Activated CD4-positive, alpha-beta T cell treated with anti-CD3 and anti-CD28 coated beads for 36 hours (primary cell): Measurements from ENCODE around the gene TBCCD1. TPM values are rescaled to one million over a fixed set of nuclear protein-coding genes. Genes with fewer than 3 reads are reported as not detected.
"Not testable (repeated sequence)": the region's sequence is repeated elsewhere in the genome, so short reads cannot be mapped to it uniquely, and the experiment has no call there.

Experiments
- ATAC-seq: fragments of 200-7000 bp; cut with Tn5 transposase; one replicate; pipeline ENCODE4 v1.10.0; 2021; ENCODE audit warnings: mild to moderate bottlenecking, moderate library complexity
- CTCF ChIA-PET: fragments of 350-600 bp; sonication (Branson Sonifier 250); formaldehyde crosslinking; loops from one replicate; lab custom pipeline; 2021; ENCODE audit warnings: antibody characterized with exemption; lab: Charles Lee
- POLR2A ChIA-PET: fragments of 350-600 bp; sonication (Branson Sonifier 250); formaldehyde crosslinking; loops from one replicate; lab custom pipeline; 2021; ENCODE audit warnings: antibody characterized with exemption, inconsistent platforms; lab: Charles Lee
- DNase-seq: peaks from one replicate; pipeline ENCODE4 v3.0.0-alpha.2; 2020
- H3K27ac Mint-ChIP-seq: one replicate; pipeline ENCODE4 v1.8.0; 2021; ENCODE audit warnings: mixed read lengths
- H3K27me3 Mint-ChIP-seq: one replicate; pipeline ENCODE4 v1.8.0; 2021; ENCODE audit warnings: mixed read lengths
- H3K36me3 Mint-ChIP-seq: one replicate; pipeline ENCODE4 v1.8.0; 2021; ENCODE audit warnings: low read depth, mixed read lengths
- H3K4me1 Mint-ChIP-seq: one replicate; pipeline ENCODE4 v1.8.0; 2021; ENCODE audit warnings: mixed read lengths
- H3K4me3 Mint-ChIP-seq: one replicate; pipeline ENCODE4 v1.8.0; 2021; ENCODE audit warnings: mild to moderate bottlenecking, moderate library complexity, mixed read lengths
- H3K9me3 Mint-ChIP-seq: one replicate; pipeline ENCODE4 v1.8.0; 2021; ENCODE audit warnings: low read depth, mixed read lengths
- intact Hi-C, 2 experiments: fragments of 100-400 bp; cut with DNase I in 1 of 2; cut with micrococcal nuclease in 1 of 2; formaldehyde crosslinking; loops; one replicate each; pipeline versions ENCODE4 v1.14.2 to v1.15.1; 2022 to 2024; cut with DNase I, micrococcal nuclease
- total RNA-seq, 2 experiments: library from RNA; stranded (reverse); gene quantifications; one replicate each; pipeline ENCODE4 v1.2.3, GENCODE V29; 2021

TBCCD1 gene
- total RNA-seq, 2 experiments from 2014 or later = 10.5 to 11.4 TPM

- ChIA-PET CTCF (interaction anchor here (1.3 to 4.6 kb wide), 3 partner anchors 11 to 34 kb away, joined by 5 to 21 read pairs (median 16); partner anchors contain the start of gene AHSG), POLR2A (no interaction called here)
- DNase-seq (no peak), ATAC-seq (no peak)
- H3K4me1 Mint-ChIP-seq = no peaks in the 10 kb centered on the region
- no peaks in the 10 kb centered on the region for H3K9me3 Mint-ChIP-seq
- no peak overlapping the region for H3K27ac Mint-ChIP-seq
- no peak overlapping the region for H3K4me3 Mint-ChIP-seq
- H3K36me3 Mint-ChIP-seq = peaks cover 40% of the 10 kb centered on the region
- intact Hi-C loops = no loop called here
- no peaks in the 10 kb centered on the region for H3K27me3 Mint-ChIP-seq
Measured at GRCh38 chr3:186582541-186582940, 15.4 kb upstream of the TBCCD1 start.

GRCh38 chr3:186580785-186581184 lies 13.6 kb upstream of the TBCCD1 start:
- Mint-ChIP-seq H3K27ac (no peak overlapping the region), H3K9me3 (no peaks in the 10 kb centered on the region), H3K4me3 (no peak overlapping the region), H3K4me1 (peaks cover 2% of the 10 kb centered on the region), H3K36me3 (peaks cover 45% of the 10 kb centered on the region), H3K27me3 (no peaks in the 10 kb centered on the region)
- ChIA-PET CTCF (interaction anchor here (0.7 to 1.5 kb wide), 4 partner anchors 9 to 637 kb away, joined by 4 to 5 read pairs (median 4); no protein-coding TSS in a partner anchor), POLR2A (no interaction called here)
- intact Hi-C loops = no loop called here
- DNase-seq (no peak), ATAC-seq (no peak)

- H3K36me3 Mint-ChIP-seq = peaks cover 43% of the 10 kb centered on the region
- H3K4me3 Mint-ChIP-seq = no peak overlapping the region
- intact Hi-C loops = no loop called here
- no peaks in the 10 kb centered on the region for H3K27me3 Mint-ChIP-seq
- ChIA-PET CTCF (interaction anchor here (0.6 to 1.0 kb wide), 3 partner anchors 9 to 40 kb away, joined by 3 read pairs; no protein-coding TSS in a partner anchor), POLR2A (interaction anchor here (0.6 kb wide), 1 partner anchor 46 kb away, joined by 3 read pairs; no protein-coding TSS in a partner anchor)
- H3K4me1 Mint-ChIP-seq = peaks cover 16% of the 10 kb centered on the region
- ATAC-seq = no peak
- no peak for DNase-seq
- no peaks in the 10 kb centered on the region for H3K9me3 Mint-ChIP-seq
- no peak overlapping the region for H3K27ac Mint-ChIP-seq
Measured at GRCh38 chr3:186577521-186577920, 10.4 kb upstream of the TBCCD1 start.

GRCh38 chr3:186571644-186572013 lies 4.5 kb upstream of the TBCCD1 start:
- peaks cover 33% of the 10 kb centered on the region for H3K36me3 Mint-ChIP-seq
- peaks cover 43% of the 10 kb centered on the region for H3K4me1 Mint-ChIP-seq
- ChIA-PET POLR2A (interaction anchor here (0.5 to 2.1 kb wide), 3 partner anchors 12 to 329 kb away, joined by 3 to 36 read pairs (median 3); partner anchors contain the start of gene EIF4A2), CTCF (interaction anchor here (0.7 to 2.4 kb wide), 5 partner anchors 9 to 45 kb away, joined by 3 to 9 read pairs (median 3); no protein-coding TSS in a partner anchor)
- DNase-seq = no peak
- no peak for ATAC-seq
- no peaks in the 10 kb centered on the region for H3K9me3 Mint-ChIP-seq
- no peaks in the 10 kb centered on the region for H3K27me3 Mint-ChIP-seq
- H3K4me3 Mint-ChIP-seq = peak overlapping the region; percentile 93
- H3K27ac Mint-ChIP-seq = peak overlapping the region; percentile 87
- intact Hi-C loops = loop anchor here (2.0 to 5.0 kb wide), 7 partner anchors 211 to 633 kb away; partner anchors contain the start of genes EIF4A2 (in 1 of the 2), RFC4 (in 1 of the 2), RPL39L (in 1 of the 2) and ST6GAL1 (in 1 of the 2)

GRCh38 chr3:186570941-186571643 lies 4.0 kb upstream of the TBCCD1 start:
- H3K36me3 Mint-ChIP-seq = peaks cover 28% of the 10 kb centered on the region
- CTCF ChIA-PET = interaction anchor here (0.7 to 3.1 kb wide), 9 partner anchors 9 to 628 kb away, joined by 3 to 9 read pairs (median 5); no protein-coding TSS in a partner anchor

GRCh38 chr3:186570096-186570940 lies 3.2 kb upstream of the TBCCD1 start, which contains the start of gene DNAJB11:
TSS of gene DNAJB11 (plus strand) at chr3:186570720. CDS start at chr3:186570898, 178 bp downstream.
- peaks cover 20% of the 10 kb centered on the region for H3K36me3 Mint-ChIP-seq

More at GRCh38 chr3:186570941-186571643, 4.0 kb upstream of the TBCCD1 start:
- intact Hi-C loops = loop anchor here (1.0 to 5.0 kb wide), 12 partner anchors 43 to 985 kb away; partner anchors contain the start of genes EIF4A2 (in 2 of the 2), ETV5 (in 2 of the 2), RFC4 (in 2 of the 2) and RPL39L (in 1 of the 2)
- DNase-seq (peak; percentile 14), ATAC-seq (no peak)
- POLR2A ChIA-PET = interaction anchor here (0.5 to 2.1 kb wide), 12 partner anchors 13 to 639 kb away, joined by 3 to 36 read pairs (median 3); partner anchors contain the start of genes EIF4A2 and TRA2B
- Mint-ChIP-seq H3K9me3 (no peaks in the 10 kb centered on the region), H3K4me1 (peaks cover 44% of the 10 kb centered on the region), H3K4me3 (peak overlapping the region; percentile 93), H3K27me3 (no peaks in the 10 kb centered on the region), H3K27ac (peak overlapping the region; percentile 87)

GRCh38 chr3:186569779-186570095 lies 2.6 kb upstream of the TBCCD1 start:
- peaks cover 51% of the 10 kb centered on the region for H3K4me1 Mint-ChIP-seq
- POLR2A ChIA-PET = interaction anchor here (0.7 to 2.1 kb wide), 10 partner anchors 18 to 632 kb away, joined by 3 to 36 read pairs (median 3); partner anchors contain the start of genes EIF4A2 and TRA2B
- ATAC-seq (no peak), DNase-seq (no peak)
- H3K27me3 Mint-ChIP-seq = no peaks in the 10 kb centered on the region
- peak overlapping the region; percentile 93 for H3K4me3 Mint-ChIP-seq
- CTCF ChIA-PET = interaction anchor here (0.7 to 3.1 kb wide), 6 partner anchors 21 to 626 kb away, joined by 3 to 9 read pairs (median 4); no protein-coding TSS in a partner anchor
- H3K27ac Mint-ChIP-seq = peak overlapping the region; percentile 95
- H3K9me3 Mint-ChIP-seq = no peaks in the 10 kb centered on the region
- peaks cover 19% of the 10 kb centered on the region for H3K36me3 Mint-ChIP-seq
- intact Hi-C loops = loop anchor here (1.0 to 5.0 kb wide), 12 partner anchors 45 to 983 kb away; partner anchors contain the start of genes EIF4A2 (in 2 of the 2), ETV5 (in 2 of the 2), RFC4 (in 2 of the 2) and RPL39L (in 1 of the 2)

More at GRCh38 chr3:186570096-186570940, 3.2 kb upstream of the TBCCD1 start, which contains the start of gene DNAJB11:
- ChIA-PET CTCF (interaction anchor here (0.7 to 3.1 kb wide), 7 partner anchors 17 to 627 kb away, joined by 3 to 9 read pairs (median 4); no protein-coding TSS in a partner anchor), POLR2A (interaction anchor here (0.7 to 2.1 kb wide), 14 partner anchors 13 to 638 kb away, joined by 3 to 36 read pairs (median 3); partner anchors contain the start of genes EIF4A2 and TRA2B)
- Mint-ChIP-seq H3K4me1 (peaks cover 50% of the 10 kb centered on the region), H3K27ac (peak within 1 kb of the TSS; percentile 95), H3K9me3 (no peaks in the 10 kb centered on the region), H3K4me3 (peak within 1 kb of the TSS; percentile 93), H3K27me3 (no peaks in the 10 kb centered on the region)
- intact Hi-C loops = loop anchor here (1.0 to 5.0 kb wide), 12 partner anchors 44 to 984 kb away; partner anchors contain the start of genes EIF4A2 (in 2 of the 2), ETV5 (in 2 of the 2), RFC4 (in 2 of the 2) and RPL39L (in 1 of the 2)
- peak; percentile 100 for DNase-seq
- peak; percentile 92 for ATAC-seq

GRCh38 chr3:186569361-186569760 lies 2.2 kb upstream of the TBCCD1 start:
- H3K27me3 Mint-ChIP-seq = not testable (repeated sequence)
- peaks cover 51% of the 10 kb centered on the region for H3K4me1 Mint-ChIP-seq

GRCh38 chr3:186566772-186567071 lies 417 bp downstream of the TBCCD1 start:
- POLR2A ChIA-PET = interaction anchor here (1.1 kb wide), 1 partner anchor 847 kb away, joined by 4 read pairs; no protein-coding TSS in a partner anchor
- peak overlapping the region; percentile 91 for H3K27ac Mint-ChIP-seq
- DNase-seq (no peak), ATAC-seq (no peak)
- H3K36me3 Mint-ChIP-seq = peaks cover 23% of the 10 kb centered on the region
- H3K4me3 Mint-ChIP-seq = peak overlapping the region; percentile 93
- no peaks in the 10 kb centered on the region for H3K27me3 Mint-ChIP-seq
- no peaks in the 10 kb centered on the region for H3K9me3 Mint-ChIP-seq
- H3K4me1 Mint-ChIP-seq = peaks cover 53% of the 10 kb centered on the region
- CTCF ChIA-PET = interaction anchor here (0.7 to 2.6 kb wide), 5 partner anchors 9 to 584 kb away, joined by 3 to 13 read pairs (median 4); no protein-coding TSS in a partner anchor
- intact Hi-C loops = loop anchor here (1.0 to 2.0 kb wide), 4 partner anchors 26 to 628 kb away; partner anchors contain the start of genes ETV5 (in 2 of the 2) and TRA2B (in 1 of the 2)

More at GRCh38 chr3:186569361-186569760, 2.2 kb upstream of the TBCCD1 start:
- ChIA-PET POLR2A (interaction anchor here (0.6 to 1.3 kb wide), 6 partner anchors 35 to 460 kb away, joined by 3 to 6 read pairs (median 4); partner anchors contain the start of gene ETV5), CTCF (interaction anchor here (1.0 to 3.1 kb wide), 3 partner anchors 32 to 626 kb away, joined by 3 to 9 read pairs (median 4); no protein-coding TSS in a partner anchor)
- ATAC-seq, DNase-seq, H3K9me3 Mint-ChIP-seq, intact Hi-C loops: not testable (repeated sequence)
- H3K27ac Mint-ChIP-seq = peak overlapping the region; percentile 95
- H3K36me3 Mint-ChIP-seq = peaks cover 19% of the 10 kb centered on the region
- peak overlapping the region; percentile 93 for H3K4me3 Mint-ChIP-seq

- ChIA-PET POLR2A (no interaction called here), CTCF (interaction anchor here (1.0 kb wide), 1 partner anchor 581 kb away, joined by 3 read pairs; no protein-coding TSS in a partner anchor)
- Mint-ChIP-seq H3K36me3 (peaks cover 28% of the 10 kb centered on the region), H3K4me1 (peaks cover 58% of the 10 kb centered on the region), H3K4me3 (no peak overlapping the region), H3K27me3 (no peaks in the 10 kb centered on the region), H3K27ac (no peak overlapping the region), H3K9me3 (no peaks in the 10 kb centered on the region)
- ATAC-seq (no peak), DNase-seq (no peak)
- intact Hi-C loops = no loop called here
Measured at GRCh38 chr3:186564586-186564985, 2.6 kb downstream of the TBCCD1 start.
